Measurements from ENCODE around the gene RNF43. TPM values are rescaled to one million over a fixed set of nuclear protein-coding genes. Genes with fewer than 3 reads are reported as not detected.

Gene RNF43
- total and polyA plus RNA-seq, 2 of the 13 experiments (the other 11 are each of a cell fraction or from before 2014, with no cell fraction given): 31.0 to 53.4 TPM

DNA sequence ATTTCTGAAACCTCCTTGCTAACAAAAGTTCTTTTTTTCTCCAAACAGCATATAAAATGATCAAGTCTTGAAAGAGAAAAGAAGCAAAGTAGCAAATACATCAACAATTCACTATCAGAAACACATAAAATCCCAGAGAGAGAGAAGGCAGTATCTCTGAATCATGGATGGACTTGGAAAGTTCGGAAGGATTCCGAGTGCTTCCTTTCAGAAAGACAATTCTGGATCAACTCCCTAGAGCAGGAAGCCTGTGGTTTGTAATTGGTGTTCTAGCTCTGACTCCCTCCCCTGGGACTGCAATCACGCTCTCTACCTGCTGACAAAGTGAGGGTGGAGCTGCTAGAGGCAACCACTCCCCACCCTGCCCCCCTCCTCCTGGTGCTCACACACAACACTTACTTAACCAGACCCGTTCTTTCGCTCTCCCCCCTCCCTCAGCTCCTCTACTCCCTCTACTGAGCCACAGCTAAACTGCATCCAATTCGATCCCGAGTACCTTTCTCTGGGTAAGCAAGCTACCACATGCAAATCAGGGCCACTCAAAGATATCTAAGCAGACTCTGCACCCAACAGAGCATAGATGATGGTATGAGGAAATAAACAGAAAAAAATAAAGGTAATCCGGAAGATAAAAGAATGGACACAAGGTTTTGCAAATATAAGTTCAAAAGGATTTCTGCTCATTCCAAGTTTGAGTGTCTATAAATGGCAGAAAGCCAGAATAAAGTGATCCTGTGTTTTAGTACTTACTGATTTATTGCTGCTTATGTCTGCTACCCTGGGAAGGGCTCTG lies at the start of gene RNF43 (continued):
- TF ChIP-seq NCOA2 (CRISPR knock-in tag; IDR thresholded peaks at IDR 0.05): peak; percentile 70
- peak; percentile 92 for TF ChIP-seq ZEB1 (IDR thresholded peaks at IDR 0.05; ENCODE audit: insufficient replicate concordance, low read depth)
- peak; percentile 89 for TF ChIP-seq PHF21A (CRISPR knock-in tag; IDR thresholded peaks at IDR 0.05)
- TF ChIP-seq RCOR2 (CRISPR knock-in tag; IDR thresholded peaks at IDR 0.05): peak; percentile 89; the same call in 1 of the 2 replicates
- no peak for TF ChIP-seq ATRX (CRISPR knock-in tag; IDR thresholded peaks at IDR 0.05; ENCODE audit: borderline replicate concordance)
- TF ChIP-seq GABPB1 (CRISPR knock-in tag; IDR thresholded peaks at IDR 0.05): peak; percentile 72
- TF ChIP-seq ERF (CRISPR knock-in tag; IDR thresholded peaks at IDR 0.05): peak; percentile 95
- TF ChIP-seq MEIS2 (CRISPR knock-in tag; IDR thresholded peaks at IDR 0.05): peak; percentile 85; the same call in 1 of the 2 replicates
- TF ChIP-seq, protein P1, sequence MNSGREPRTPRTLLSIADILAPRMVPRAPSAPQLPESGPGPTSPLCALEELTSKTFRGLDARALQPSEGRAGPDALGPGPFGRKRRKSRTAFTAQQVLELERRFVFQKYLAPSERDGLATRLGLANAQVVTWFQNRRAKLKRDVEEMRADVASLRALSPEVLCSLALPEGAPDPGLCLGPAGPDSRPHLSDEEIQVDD (CRISPR knock-in tag; IDR thresholded peaks at IDR 0.05; ENCODE audit: borderline replicate concordance): no peak
- no peak for TF ChIP-seq MAF1 (CRISPR knock-in tag; IDR thresholded peaks at IDR 0.05; ENCODE audit: borderline replicate concordance)
- peak; percentile 80 for TF ChIP-seq TBL1XR1 (IDR thresholded peaks at IDR 0.05; ENCODE audit: borderline replicate concordance, low read length, partially characterized antibody)
- no peak for TF ChIP-seq PAX8 (CRISPR knock-in tag; IDR thresholded peaks at IDR 0.05; ENCODE audit: borderline replicate concordance)
- TF ChIP-seq RAD51 (IDR thresholded peaks at IDR 0.05; ENCODE audit: borderline replicate concordance): no peak
- peak; percentile 67; the same call in 1 of the 2 replicates for TF ChIP-seq ZNF143 (CRISPR knock-in tag; IDR thresholded peaks at IDR 0.05)
- peak; percentile 60; the same call in 1 of the 2 replicates for TF ChIP-seq KLF6 (CRISPR knock-in tag; IDR thresholded peaks at IDR 0.05)
- peak; percentile 57; the same call in 1 of the 2 replicates for TF ChIP-seq ZNF510 (CRISPR knock-in tag; IDR thresholded peaks at IDR 0.05; ENCODE audit: low read depth)
- no peak for TF ChIP-seq ZNF530 (CRISPR knock-in tag; IDR thresholded peaks at IDR 0.05; ENCODE audit: low read depth)
- peak; percentile 28; the same call in 1 of the 2 replicates for TF ChIP-seq ZNF598 (CRISPR knock-in tag; IDR thresholded peaks at IDR 0.05; ENCODE audit: borderline replicate concordance)
- TF ChIP-seq, protein P2, sequence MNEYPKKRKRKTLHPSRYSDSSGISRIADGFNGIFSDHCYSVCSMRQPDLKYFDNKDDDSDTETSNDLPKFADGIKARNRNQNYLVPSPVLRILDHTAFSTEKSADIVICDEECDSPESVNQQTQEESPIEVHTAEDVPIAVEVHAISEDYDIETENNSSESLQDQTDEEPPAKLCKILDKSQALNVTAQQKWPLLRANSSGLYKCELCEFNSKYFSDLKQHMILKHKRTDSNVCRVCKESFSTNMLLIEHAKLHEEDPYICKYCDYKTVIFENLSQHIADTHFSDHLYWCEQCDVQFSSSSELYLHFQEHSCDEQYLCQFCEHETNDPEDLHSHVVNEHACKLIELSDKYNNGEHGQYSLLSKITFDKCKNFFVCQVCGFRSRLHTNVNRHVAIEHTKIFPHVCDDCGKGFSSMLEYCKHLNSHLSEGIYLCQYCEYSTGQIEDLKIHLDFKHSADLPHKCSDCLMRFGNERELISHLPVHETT (CRISPR knock-in tag; conservative IDR thresholded peaks at IDR 0.05): peak; percentile 61; the same call in 1 of the 2 replicates
- peak; percentile 81; the same call in 1 of the 2 replicates for TF ChIP-seq KLF15 (CRISPR knock-in tag; IDR thresholded peaks at IDR 0.05; ENCODE audit: borderline replicate concordance)
- TF ChIP-seq NRL (CRISPR knock-in tag; IDR thresholded peaks at IDR 0.05; ENCODE audit: borderline replicate concordance): no peak
- TF ChIP-seq SKI (IDR thresholded peaks at IDR 0.05; ENCODE audit: partially characterized antibody): peak; percentile 59
- TF ChIP-seq HNF4A (CRISPR knock-in tag; IDR thresholded peaks at IDR 0.05): peak; percentile 51
- peak; percentile 92; the same call in 1 of the 2 replicates for TF ChIP-seq ZNF34 (CRISPR knock-in tag; IDR thresholded peaks at IDR 0.05; ENCODE audit: borderline replicate concordance)
